ENCODE results near the gene LPIN1. TPM values are rescaled to one million over a fixed set of nuclear protein-coding genes. Genes with fewer than 3 reads are reported as not detected.

The LPIN1 gene
- total and polyA plus RNA-seq, 2 of the 13 experiments (the other 11 are each of a cell fraction or from before 2014, with no cell fraction given), result 9.7 to 19.4 TPM

GRCh38 chr2:11738589-11739436 lies 7.6 kb upstream of the LPIN1 start (continued):
- TF ChIP-seq, protein P1, sequence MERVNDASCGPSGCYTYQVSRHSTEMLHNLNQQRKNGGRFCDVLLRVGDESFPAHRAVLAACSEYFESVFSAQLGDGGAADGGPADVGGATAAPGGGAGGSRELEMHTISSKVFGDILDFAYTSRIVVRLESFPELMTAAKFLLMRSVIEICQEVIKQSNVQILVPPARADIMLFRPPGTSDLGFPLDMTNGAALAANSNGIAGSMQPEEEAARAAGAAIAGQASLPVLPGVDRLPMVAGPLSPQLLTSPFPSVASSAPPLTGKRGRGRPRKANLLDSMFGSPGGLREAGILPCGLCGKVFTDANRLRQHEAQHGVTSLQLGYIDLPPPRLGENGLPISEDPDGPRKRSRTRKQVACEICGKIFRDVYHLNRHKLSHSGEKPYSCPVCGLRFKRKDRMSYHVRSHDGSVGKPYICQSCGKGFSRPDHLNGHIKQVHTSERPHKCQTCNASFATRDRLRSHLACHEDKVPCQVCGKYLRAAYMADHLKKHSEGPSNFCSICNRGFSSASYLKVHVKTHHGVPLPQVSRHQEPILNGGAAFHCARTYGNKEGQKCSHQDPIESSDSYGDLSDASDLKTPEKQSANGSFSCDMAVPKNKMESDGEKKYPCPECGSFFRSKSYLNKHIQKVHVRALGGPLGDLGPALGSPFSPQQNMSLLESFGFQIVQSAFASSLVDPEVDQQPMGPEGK (CRISPR knock-in tag; IDR thresholded peaks at IDR 0.05), result no peak
- TF ChIP-seq KMT2B (CRISPR knock-in tag; IDR thresholded peaks at IDR 0.05) (no peak), ZNF788 (CRISPR knock-in tag; IDR thresholded peaks at IDR 0.05; ENCODE audit: borderline replicate concordance) (no peak), SPEN (CRISPR knock-in tag; IDR thresholded peaks at IDR 0.05; ENCODE audit: low read depth) (0 out of 2 replicates have a peak, but pooled peaks have one; percentile 36), MYPOP (CRISPR knock-in tag; IDR thresholded peaks at IDR 0.05) (no peak), ZNF646 (CRISPR knock-in tag; IDR thresholded peaks at IDR 0.05) (no peak), ZNF512 (CRISPR knock-in tag; IDR thresholded peaks at IDR 0.05) (no peak), ZNF773 (CRISPR knock-in tag; IDR thresholded peaks at IDR 0.05; ENCODE audit: borderline replicate concordance) (no peak), FOXA1 (IDR thresholded peaks at IDR 0.05) (no peak), FOXA1 (CRISPR knock-in tag; IDR thresholded peaks at IDR 0.05) (no peak), DNMT1 (CRISPR knock-in tag; IDR thresholded peaks at IDR 0.05) (no peak)
- TF ChIP-seq, protein P2, sequence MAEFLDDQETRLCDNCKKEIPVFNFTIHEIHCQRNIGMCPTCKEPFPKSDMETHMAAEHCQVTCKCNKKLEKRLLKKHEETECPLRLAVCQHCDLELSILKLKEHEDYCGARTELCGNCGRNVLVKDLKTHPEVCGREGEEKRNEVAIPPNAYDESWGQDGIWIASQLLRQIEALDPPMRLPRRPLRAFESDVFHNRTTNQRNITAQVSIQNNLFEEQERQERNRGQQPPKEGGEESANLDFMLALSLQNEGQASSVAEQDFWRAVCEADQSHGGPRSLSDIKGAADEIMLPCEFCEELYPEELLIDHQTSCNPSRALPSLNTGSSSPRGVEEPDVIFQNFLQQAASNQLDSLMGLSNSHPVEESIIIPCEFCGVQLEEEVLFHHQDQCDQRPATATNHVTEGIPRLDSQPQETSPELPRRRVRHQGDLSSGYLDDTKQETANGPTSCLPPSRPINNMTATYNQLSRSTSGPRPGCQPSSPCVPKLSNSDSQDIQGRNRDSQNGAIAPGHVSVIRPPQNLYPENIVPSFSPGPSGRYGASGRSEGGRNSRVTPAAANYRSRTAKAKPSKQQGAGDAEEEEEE (CRISPR knock-in tag; IDR thresholded peaks at IDR 0.05; ENCODE audit: borderline replicate concordance), result no peak
- TF ChIP-seq, protein P3, sequence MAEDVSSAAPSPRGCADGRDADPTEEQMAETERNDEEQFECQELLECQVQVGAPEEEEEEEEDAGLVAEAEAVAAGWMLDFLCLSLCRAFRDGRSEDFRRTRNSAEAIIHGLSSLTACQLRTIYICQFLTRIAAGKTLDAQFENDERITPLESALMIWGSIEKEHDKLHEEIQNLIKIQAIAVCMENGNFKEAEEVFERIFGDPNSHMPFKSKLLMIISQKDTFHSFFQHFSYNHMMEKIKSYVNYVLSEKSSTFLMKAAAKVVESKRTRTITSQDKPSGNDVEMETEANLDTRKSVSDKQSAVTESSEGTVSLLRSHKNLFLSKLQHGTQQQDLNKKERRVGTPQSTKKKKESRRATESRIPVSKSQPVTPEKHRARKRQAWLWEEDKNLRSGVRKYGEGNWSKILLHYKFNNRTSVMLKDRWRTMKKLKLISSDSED (CRISPR knock-in tag; IDR thresholded peaks at IDR 0.05), result no peak
